NCI-H524 (cell line): ENCODE data around the gene NTPCR.
A peak's percentile ranks its signal among the peaks of the same experiment; 100 is the strongest.
"Not testable (repeated sequence)": the region's sequence is repeated elsewhere in the genome, so short reads cannot be mapped to it uniquely, and the experiment has no call there.

Source experiments
- DNase-seq, 2 experiments: peaks; one replicate each; lab custom pipeline; 2025; lab: John Stamatoyannopoulos, UW

The NTPCR gene

DNA sequence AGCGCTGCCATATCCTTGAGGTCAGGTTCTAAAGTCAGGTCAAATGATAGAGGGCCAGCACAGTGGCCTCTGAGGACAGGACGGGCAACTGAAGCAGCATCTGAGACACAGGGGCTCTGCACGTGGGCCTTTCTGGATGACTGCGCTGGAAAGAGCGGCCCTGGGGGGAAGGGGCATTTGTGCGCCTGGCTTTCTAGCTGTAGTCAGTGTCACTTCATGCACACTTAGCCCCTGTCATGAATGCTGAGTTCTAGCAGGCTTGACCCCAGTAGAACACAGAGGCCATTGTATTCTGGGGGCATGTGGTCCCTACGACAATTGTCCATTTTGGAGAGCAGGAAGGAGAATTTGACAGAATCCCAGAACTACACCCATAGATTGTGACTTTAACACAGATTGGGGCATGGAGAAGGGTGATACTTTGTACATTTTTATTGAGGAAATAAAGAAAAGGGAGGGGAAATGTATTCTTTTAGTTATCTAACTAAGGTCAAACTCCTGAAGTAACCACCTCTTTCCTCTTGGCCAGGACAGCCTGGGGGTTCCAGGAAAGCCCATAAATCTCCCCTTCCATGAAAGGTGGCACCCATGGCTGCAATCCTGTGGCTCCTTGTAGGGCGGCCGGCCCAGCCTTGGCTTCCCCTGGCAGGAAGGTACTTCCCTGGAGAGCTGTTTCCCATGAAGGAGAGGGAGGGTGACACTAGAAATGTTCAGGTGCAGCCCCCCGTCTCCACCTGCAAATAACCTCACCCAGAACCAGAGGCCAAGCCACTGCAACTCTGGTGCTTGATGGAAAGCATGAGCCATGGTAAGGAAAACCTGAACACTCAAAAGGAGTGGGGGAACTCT lies 34.4 kb downstream of the NTPCR start:
- DNase-seq: no peak

DNA sequence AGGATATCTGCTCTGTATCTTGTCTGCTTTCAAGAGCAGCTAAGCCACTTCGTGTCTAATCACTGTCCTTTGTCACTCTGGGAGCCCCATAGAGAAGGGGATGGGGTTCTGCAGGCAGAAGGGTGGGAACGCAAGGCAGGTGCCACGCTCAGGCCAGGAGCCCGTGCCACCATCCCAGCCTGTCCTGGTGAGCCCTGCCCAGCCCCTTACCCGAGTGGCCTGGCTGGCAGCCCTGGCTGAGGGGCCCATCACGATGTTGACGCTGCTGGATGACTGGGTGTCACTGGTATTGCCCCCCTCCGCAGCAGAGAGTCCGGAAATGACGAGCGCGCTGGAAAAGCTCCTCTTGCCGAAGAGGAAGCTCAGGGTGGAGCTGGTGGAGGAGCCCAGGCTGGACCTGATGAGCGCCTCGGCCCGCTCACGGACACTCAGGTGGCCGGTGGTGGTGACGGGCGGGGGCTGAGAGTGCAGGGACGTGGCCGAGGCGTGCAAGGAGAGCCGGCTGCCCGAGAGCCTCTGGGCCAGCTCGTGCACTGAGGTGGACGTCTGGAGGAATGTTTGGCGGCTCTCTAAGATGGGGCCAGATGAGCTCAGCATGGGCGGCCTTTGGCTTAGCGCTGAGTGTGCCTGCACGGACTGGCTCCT lies 35.6 kb downstream of the NTPCR start:
- DNase-seq: no peak

DNA sequence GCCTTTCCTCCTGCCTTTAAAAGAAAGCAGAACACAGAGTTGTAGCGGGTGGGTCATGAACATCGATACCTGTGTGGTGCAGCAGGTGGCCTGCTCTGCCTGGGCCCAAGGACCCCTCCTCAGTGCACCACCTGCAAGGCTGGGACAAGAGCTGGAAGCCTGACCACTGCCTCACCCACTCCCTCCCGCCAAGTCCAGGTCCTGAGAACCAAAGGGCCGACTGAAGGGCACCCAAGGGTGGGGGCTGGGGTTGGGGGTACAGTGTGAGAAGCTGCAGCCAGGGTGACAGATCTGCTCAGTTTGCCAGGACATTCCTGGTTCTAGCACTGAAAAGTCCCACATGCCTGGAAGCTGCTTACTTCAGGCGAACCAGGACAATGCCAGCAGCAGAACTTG lies 36.1 kb downstream of the NTPCR start:
- DNase-seq: no peak

- DNase-seq: no peak
These were observed 36.8 kb downstream of the NTPCR start for GRCh38 chr1:232987046-232987773.

DNA sequence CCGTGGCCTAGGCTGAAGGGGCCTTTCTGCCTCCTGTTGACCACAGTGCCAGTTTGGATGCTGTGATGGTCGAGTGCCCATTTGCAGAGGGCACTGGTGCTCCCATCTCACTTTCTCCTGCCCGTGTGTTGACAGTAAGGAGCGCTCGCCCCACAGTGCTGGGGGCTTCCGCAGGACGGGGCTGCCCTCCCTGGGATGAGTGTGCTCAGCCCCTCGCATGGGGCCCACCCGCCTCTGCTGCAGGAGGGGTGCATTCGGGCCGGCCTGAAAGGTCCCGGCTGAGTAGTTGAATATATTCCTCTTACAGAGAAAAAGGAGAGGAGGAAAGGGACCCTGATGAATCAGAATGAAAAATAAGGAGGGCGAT lies 37.3 kb downstream of the NTPCR start:
- DNase-seq: no peak

DNA sequence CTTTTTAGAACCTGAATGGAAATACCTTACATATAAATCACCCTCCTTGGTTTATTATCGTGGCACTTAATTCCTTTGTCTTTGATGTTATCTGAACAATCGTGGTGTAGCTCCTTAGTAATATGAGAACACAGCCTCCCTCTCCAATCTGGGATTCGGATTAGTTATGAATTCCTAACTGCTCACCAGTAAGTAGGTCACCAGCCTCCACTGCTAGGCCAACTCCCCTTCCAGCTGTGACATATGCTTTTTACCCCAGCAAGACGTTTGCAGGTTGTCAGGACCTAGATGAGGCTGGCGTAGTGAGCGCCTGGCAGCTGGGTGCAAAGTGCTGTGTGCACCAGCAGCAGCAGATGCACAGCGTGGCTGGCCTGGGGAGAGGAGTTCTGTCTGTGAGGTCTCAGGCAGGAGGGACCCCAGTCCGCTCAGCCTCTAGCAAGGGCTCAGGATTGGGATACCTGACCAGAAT lies 38.2 kb downstream of the NTPCR start:
- peak; percentile 79 to 97 for DNase-seq

DNA sequence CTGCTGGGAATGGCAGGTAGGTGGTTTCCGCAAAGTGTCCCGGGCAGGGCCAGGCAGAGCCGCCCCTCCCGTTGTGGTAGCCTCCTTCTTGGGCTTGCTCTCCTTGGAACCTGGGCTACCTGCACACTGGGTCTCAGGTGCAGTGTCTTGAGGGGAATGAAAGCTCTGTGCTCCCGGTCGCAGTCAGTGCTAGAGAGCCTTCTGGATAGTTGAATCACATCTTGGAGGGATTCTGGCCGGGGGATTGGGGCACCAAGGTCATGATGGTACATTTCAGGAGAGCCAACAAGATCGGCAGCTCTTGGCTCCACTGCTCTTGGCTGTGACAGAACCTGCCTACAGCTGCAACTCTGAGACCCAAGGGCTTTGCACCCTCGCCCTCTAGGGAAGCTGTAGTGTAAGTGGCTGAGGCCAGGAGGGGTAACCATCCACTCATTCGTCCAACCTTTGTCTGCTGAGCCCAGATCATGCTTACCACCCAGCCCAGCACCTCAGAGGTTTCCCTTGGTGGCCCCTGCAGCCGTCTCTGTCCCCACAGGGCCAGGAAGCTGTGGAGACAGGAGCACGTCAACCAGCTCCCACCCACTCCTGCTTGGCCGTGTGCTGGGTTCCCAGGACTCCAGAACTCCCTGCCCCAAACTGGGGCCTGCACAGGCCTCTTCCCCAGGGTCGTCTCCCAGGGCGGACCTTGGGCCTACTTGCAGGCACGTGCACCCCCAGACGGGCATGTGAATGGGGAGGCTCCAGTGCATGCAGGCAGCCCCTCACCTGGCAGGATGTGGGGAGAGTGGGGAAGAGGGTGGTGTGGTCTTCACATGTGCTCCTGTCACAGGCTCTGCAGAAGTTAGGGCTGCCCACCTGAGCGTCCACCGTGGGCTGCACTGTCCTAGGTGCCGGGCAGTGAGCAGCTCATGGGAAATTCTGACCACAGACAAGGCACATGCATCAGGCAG lies 40.0 kb downstream of the NTPCR start:
- no peak for DNase-seq

DNA sequence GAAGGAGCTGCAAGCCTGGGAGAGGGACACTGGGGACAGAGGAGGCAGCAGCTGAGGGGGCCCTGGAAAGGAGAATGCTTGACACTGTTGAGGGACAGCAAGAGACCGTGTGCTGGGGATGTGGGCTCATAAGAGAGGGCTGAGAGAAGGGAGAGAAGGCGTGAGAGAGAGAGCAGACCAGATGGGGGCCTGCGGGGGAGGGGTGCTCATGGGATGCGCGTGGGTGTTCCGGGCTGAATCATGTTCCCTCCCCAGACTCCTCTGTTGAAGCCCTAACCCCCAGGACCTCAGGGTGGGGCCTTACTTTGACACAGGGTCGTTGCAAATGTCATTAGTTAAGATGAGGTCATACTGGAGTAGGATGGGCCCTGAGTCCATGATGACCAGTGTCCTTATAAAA lies 40.8 kb downstream of the NTPCR start:
- DNase-seq: no peak

- no peak for DNase-seq
These were observed 41.8 kb downstream of the NTPCR start for GRCh38 chr1:232992227-232992626.

GRCh38 chr1:232993555-232993954 lies 43.1 kb downstream of the NTPCR start:
- no peak for DNase-seq

DNA sequence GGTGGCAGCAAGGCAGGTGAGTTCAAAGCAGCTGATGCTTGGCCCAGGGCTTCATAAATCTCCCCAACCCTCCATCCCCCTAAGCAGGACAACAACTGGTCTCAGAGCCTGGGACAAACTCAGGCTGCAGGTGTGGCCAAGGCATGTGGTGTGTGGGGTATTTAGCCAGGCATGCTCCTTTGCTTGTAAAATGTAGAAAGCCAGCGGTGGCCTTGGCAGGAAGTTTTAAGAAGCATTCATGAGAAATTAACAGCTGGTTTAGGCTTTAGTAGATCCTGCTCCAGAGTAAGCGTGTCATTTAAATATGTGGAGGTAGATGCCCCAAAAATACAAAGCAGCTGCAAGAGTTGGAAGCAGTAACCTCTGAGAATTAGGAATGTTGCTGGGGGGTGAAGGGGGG lies 44.8 kb downstream of the NTPCR start:
- no peak for DNase-seq

DNA sequence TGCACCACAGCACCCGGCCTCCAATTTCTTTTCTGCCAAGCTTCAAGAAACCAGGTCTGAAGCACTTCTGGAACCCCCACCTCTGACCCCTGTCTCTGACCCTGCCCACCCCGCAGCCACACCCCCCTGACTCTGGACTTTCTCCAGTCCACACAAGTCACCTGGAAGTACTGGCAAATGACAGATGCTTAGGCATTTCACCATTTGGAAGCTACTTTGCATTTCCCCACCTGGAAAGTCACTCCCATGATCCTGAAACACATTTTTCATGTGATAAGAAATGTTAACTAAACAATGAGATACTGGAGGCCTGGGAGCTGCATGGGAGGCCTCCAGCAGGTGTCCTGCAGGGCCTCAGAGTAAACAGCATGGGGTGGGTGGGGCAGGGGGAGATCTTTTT lies 45.7 kb downstream of the NTPCR start:
- no peak for DNase-seq

DNA sequence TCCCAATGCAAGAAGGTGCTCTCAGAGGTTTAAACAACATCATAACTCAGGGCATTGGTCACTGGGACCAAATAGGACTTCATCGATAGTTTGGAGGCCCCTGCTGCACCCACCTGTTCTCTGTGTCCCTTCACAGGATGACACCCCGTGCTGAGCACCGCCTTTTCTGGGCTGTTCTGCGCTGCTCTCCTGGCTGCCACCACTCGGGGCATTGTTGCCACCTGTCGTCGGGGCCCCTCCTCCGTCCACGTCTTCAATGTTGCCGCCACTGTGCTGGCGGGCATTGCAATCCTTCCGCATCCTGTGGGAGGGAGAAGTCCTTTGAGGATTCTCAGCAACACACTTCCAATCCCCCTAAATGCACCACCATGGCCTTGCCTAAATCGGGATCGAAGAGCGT lies 47.7 kb downstream of the NTPCR start:
- no peak for DNase-seq

DNA sequence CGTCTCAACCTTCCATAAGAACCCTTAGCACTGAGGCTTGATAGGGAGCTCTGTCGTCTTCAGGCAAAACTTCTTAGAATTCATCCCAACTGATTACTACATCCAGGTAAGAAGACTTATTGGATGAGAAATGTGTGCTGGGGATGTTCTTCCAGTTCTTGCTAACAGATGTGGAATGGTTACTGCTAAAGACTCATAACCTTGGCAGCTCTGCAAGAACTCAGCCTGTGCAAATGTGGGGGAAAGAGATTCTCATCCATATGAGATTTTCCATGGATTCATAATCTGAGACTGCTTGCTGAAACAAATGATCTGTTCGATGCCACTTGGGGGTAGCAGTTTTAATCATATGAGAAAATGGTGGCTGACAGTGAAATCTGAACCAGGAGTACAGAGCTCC lies 48.2 kb downstream of the NTPCR start:
- DNase-seq: no peak

- no peak for DNase-seq
These were observed 49.7 kb downstream of the NTPCR start for GRCh38 chr1:232999956-233000625.

DNA sequence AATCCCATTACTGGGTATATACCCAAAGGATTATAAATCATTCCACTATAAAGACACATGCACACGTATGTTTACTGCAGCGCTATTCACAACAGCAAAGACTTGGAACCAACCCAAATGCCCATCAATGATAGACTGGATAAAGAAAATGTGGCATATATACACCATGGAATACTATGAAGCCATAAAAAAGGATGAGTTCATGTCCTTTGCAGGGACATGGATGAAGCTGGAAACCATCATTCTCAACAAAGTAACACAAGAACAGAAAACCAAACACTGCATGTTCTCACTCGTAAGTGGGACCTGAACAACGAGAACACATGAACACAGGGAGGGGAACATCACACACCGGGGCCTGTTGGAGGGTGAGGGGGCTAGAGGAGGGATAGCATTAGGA lies 53.2 kb downstream of the NTPCR start:
- not testable (repeated sequence) for DNase-seq

DNA sequence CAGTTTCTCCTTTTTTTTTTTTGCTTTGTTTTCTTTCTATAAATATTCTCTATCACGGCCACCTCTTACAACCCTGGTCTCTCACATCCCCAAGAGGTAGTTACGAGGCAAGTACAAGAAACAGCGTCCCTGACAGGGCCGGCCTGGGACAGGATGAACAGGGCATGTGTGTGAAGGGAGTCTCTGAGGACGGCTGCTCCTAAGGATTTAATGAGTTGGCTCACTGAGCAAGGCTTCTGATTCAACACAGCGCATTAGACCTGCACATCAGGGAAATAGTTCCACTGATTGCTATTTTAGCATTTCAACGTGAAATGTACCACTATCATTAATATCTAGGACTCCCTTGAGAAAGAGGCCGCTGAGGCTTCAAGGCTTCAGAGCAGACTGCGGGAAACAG lies 54.0 kb downstream of the NTPCR start:
- DNase-seq: no peak

DNA sequence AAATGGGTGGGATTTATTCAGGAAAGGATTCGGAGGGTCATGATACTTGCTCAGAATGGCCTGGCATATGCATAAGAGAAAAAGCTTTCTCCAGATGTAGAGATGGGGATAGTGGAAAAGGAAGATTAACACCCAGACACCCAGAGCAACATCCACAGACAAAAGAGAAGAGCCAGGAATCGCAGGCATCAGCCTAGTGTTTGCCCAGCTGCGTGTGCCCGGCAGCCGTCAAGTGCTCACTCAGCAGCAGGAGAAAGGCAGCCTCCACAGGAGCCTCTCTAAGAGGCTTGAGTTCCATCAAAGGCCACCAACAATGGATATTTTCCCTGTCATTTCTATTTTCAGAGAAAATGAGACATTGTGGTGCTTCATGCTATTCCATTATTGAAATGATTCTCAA lies 54.7 kb downstream of the NTPCR start:
- no peak for DNase-seq

DNA sequence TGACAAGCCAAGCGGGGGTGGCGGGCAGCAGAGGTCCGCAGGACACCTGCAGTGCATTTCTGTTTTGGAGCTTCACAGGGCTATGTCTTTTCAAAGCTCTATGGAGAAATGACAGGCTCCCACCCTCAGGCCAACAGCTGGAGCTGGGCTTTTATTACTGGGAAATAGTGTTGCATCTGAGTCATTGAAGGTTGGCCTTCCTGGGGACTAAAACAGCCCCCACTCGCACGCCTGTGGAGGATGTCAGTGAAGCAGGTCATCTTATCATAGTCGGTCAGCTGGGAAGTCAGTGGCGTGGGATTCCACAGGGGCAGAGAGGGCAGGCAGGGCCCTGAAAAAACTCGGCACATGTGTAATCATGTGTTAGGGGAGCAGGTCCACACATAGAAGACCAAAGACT lies 55.3 kb downstream of the NTPCR start:
- no peak for DNase-seq

DNA sequence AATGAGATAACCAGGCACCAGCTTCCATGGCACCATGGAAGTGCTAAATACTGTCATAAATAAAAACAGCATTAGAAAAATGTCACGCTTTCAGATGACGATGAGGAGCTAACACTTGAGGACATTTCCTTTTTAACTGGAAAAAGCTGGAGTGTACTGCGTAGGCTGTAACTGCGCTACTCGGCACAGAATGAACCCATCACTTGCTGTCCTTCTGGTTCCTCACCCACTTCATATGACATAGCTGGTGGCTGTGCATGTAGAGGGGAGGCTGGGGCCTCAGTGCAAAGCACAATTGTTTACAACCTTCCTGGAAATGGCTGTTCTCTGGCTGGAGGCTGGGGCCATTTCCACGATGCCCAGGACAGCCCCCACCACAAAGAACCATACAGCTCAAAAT lies 55.7 kb downstream of the NTPCR start:
- no peak for DNase-seq

DNA sequence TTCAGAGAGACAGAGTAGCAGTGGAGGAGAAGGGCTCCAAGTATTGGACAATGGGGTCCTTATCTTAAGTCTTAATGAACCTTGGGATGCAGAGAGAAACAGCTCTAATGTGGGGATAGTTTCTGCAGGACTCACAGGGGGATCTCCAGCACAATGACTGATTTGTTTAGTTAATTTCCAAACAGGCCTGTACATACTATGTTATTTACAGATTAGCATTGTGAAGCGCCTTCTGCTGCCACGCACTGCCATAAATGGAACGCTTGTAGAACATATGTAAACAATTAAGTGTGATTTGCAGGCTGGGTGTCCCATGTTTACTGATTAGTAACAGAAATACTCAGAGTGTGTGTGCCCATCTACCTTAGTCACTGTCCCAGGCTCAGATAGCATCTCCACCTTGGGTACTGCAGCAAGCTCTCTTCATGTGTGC lies 56.1 kb downstream of the NTPCR start:
- DNase-seq: no peak
